HG03571 (cell line): ENCODE results near the gene CTNND2.
"Not testable (repeated sequence)": the region's sequence is repeated elsewhere in the genome, so short reads cannot be mapped to it uniquely, and the experiment has no call there.

Experiments used
- ATAC-seq: cut with Tn5 transposase; IDR thresholded peaks from one replicate; pipeline ENCODE4 v1.9.1; 2021; ENCODE audit not compliant: unreplicated experiment

The CTNND2 gene

DNA sequence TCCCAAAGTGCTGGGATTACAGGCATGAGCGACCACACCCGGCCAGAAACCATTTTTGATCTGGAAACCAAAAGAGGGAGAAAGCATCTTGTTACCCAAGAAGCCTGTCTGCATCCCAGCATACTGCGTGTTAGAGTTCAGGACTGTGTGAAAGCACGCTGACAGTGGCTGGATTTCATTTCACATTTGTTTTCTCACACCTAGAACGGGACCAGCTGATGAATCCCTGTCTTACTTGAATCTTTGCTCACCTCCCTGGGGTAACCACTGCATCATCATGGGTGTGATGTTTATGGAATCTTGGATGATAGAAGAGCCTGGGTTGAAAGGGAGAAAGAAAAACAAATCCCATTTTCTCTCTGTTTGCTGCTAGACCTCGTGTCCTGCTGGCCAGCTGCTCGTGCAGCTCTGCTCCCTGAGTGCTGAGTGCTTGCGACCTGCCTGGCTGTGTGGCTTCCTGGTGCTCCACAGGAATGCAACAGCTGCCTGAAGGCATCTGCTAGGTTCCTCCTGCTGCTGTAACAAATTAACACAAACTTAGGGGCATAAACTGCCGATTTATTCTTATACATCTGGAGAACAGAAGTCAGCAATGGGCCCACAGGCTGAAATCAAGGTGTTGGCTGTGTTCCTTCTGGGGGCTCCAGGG is 764.9 kb downstream of the CTNND2 start:
- no peak for ATAC-seq

DNA sequence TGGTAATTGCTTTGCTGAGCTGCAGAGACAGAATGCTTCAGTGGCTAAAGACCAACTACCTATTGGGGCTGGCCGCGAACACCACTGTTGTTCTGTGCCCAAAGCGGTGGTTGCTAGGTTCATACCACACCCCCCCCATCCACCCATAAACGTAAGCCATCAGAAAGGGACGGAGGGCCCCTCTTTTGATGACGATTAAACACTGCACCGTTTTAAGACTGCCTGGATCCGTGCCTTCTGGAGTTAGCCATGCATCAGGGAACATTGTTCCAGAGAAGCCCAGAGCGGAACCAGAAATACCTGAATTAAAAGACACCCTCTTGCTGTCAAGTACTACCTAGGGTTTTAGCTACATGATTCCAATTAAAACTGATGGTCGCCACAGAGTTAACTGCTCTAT is 774.1 kb downstream of the CTNND2 start:
- no peak for ATAC-seq

DNA sequence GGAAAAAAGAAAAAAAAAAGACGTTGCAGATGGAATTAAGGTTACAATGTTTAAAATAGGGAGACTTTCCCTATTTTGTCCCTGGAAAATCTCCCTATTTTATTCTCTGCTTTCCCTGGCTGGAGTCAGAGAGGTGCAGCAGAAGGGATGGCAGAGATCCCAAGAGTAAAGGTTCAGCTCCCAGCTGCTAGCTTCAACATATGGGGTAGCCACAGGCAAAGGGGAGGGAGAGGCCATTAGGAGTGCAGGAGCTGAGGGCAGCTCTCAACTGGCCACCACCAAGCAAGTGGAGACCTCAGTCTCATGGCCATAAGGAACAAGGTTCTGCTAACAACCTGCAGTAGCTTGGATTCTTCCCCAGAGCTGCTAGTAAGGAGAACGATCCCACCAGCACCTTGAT is 776.2 kb downstream of the CTNND2 start:
- no peak for ATAC-seq

DNA sequence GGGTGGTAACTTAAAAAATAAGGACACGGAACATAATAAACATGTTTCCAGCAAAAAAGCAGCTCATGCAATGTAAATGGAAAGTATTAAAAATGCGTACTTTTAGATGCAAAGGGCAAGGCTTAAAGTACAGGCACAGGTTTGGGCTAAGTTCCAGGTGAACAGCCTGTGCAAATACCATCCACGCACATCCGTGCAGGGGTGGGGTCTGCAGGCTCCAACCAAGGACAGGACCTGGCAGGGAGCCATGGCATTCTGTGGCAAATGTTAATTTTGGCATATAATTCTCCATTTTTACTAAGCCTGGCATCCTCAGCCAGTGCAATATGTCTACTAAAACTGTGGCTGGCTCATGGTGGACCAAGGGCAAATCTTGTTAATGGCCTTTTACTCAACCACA is 777.4 kb downstream of the CTNND2 start:
- no peak for ATAC-seq

DNA sequence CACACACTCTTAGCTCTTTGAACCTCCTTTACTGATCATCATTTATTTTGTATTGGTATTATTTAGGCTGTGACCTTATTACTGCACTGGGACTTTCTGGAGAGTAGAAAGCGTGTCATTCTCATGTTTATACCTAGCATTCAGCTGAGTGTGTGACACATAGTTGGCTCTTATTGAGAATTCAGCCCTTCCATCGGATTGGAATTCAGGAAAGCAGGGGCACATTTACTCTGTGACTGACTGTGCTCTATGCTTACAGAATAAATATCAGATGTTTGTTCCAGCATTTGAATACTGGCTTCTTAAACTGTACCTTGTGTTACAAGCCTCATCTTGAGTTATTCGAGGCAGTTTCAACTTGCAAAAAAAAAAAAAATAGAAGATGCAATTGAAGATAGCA is 782.4 kb downstream of the CTNND2 start:
- ATAC-seq: no peak

DNA sequence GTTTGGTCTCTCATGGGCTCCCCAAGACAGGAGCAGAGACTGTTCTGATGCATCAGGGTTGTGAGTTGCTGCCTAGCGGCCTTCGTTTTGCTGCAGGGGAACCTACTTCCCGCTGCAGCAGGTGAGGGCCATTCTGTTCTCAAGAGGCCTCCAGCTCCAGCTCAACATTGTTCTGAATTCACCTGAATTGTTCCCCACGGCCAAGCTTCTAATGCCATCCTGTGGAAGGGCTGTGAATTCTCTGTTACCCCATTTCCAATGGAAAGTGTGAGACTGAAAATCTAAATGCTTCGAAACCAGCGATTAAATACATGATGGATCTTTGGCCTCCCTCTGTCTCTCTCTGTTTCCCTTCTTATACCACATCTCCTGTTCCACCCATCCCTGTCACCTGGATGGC is 794.1 kb downstream of the CTNND2 start:
- no peak for ATAC-seq

DNA sequence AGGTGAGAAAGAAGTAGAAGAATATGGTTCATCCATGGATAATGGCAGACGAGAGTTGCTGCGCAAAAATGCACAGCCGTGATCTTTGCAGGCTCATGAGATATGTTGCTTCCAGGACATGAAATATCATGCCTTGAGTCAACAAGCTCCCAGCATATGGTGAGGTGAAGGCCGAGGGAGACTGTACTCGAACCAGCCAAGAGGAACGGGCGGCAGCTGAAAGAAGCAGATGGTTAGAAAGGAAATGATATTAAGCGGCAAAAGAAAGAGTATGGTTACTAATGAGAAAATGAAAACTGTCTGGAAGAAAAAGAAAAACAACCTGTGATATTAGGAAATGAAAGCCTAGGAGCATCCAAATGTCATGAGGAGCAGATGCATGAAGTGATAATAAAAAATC is 798.5 kb downstream of the CTNND2 start:
- ATAC-seq: no peak

DNA sequence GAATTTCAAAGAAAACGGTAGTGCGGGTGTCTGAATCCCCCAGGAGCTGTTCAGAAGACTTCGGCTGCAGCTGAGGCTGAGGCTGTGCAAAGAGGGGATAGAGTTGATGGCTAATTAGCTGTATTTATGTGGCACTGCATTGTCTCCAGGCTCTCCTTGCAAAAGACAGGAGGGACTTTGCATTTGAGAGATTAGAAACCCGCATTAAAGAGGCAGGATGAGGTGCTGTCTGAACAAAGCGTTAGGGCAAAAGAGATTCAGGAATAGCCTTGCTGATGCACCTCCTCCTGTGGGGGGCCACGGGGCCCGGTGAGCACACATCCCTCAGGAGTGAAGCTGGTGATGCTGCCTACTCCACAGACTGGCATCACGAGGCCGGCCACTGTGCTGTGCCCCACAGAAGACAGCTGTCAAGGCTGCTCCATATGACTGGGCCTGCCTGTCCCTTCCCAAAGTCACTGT is 799.6 kb downstream of the CTNND2 start:
- ATAC-seq: no peak

DNA sequence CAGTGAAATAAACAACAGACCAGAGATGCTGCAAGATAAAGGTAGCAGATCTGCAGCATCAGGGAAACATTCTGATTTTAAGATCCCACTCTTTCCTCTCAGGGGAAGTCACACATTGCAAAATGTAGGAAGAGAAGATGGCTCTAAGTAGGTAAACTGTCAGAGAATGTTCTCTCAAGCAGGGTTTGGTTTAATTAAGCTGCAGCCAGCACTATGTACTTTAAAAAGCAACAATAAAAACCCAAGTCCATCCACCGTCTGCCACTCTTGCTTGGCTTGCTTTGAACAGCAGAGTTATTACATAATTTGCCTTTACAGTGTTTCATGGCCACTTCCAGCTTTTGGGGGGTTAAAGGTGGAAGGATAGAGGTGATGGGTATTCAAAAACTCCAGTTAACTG is 800.0 kb downstream of the CTNND2 start:
- no peak for ATAC-seq

DNA sequence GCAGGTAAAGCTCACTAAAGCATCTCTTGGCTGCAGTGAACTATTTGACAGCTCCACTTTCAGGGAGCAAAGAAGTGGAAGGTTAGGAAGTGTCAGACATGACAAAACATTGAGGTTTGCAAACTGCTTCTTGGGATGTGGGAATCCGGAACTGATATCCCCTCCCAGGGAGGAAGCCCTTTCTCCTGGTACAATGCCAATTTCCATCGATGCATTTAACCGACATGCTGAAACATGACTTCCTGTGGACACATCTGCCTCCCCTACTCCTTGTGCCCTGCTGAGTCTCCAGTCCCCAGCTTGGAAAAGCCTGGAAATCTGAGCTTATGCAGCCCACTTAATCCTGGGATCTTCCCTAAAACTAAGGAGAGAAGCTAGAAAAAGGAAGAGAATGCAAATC is 820.1 kb downstream of the CTNND2 start:
- ATAC-seq: no peak

DNA sequence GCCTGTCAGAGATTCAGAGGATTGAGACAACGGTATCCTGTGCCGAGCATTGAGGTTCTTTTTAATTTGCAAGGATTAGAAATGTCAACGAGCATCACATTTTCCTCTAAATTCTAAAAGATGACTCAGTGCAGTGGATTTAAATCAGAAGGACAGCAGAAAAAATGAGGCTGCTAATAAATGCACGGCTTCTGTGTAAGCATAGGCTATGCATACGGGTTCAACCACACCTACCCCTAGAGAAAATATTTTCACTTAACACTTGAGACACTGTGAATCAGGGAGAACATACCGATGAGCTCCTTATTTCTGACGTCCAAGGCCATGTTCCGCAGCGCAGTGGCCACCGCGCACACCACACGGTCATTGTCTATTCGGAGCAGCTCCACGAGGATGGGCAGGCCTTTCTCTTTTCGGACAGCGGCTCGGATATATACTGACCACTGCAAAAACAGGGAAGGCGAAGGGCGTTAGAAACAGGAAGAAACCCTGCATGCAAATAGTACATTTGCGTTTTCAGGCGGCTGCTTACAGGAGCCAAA is 821.8 kb downstream of the CTNND2 start:
- no peak for ATAC-seq

DNA sequence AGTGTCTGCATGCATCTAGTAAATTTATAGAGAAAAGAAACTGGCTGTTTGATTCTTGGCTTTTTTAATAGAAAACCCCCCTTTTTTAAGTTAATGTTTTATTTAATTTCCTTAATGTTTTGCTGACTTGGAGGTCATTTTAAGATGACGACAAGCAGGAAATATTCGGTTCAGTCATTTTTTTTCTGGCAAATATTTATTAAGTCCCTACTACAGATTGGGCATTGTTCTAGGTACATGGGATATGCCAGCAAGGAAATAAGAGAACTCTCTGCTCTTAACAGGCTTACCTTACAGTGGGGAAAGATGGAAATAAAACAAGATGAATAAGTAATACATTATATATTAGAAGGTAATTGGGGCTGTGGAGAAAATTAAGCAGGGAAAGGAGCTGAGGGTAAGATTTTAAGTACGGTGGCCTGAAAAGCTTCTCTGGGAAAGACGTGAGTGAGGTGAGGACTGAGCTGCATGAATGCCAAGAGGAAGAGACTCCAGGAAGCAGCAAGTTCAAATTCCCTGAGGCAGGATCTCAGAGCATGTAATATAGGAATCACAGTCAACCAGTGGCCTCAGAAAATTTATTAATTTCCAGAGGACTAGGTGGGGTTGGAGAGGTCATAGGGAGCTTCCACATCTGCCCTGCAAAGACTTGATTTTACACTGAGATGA is 827.2 kb downstream of the CTNND2 start:
- no peak for ATAC-seq

DNA sequence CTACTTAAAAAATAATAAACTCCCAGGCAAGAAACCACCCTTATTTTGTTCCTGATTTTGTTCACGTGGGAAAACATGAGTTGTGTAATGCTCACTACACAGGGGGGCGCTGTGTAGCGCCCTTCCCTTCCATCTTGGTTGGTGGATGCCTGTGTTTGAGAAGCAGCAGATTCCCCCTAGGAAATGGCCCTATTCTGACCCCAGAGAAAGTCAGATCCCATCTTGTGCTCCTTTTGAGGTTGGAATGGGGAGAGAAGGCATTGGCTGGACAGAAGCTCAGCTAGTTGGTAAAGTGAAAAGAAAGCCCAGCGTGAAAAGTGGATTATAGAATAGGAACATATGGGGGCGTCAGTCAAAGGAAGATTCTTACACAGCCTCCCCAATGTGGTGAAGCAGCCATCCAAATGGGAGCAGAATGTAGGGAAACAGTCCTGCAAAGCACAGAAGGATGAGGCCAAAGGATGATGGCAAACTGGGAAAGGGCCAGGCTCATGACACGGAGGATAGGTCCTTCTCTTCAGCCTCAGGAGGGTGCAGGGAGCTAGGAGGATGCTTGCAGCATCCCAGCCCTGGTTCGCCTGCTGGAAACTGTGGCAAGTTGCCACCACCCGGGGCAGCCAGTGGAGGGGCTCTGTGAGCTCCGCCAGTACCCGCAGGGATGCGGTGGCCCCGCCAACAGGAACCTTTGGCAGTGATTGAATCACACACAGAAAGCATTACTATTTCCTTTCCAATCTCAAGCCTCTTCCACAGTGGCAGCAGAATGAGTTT is 829.0 kb downstream of the CTNND2 start:
- no peak for ATAC-seq

DNA sequence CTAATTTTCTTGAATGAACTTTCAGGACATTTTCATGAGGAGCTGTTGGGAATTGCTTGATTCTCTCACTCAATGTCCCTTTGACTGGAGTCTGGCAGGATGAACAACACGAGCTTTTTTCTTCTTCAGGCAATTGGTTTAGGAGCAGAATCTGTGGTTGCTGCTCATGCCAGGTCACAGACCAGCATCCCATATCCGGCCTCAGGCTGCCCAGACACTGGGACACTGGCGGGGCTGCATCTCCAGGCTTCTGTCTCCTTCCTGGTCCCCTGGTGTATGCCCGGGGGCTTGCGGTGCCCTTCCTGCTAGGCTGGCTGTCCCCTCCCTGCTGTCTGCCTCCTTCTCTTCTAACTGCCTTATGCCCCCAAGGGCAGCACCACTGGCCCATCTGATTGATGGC is 831.7 kb downstream of the CTNND2 start:
- no peak for ATAC-seq

DNA sequence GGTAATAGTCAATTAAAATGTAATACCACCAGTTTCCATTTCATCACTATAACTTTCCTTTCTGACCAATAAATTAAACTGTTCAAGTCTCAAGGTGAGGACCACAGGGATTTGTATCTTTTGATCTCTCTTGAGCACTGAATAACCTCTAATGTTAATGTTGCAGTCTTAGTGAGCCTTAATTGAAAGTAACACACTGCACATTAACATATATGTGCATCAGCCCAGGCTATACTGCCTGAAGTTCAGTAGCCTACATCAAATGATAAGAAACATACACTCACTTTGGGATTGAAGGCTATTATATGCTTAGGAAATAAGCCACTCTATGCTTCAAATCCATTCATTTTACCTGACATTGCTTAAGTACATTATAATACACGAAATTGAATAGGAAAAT is 832.2 kb downstream of the CTNND2 start:
- no peak for ATAC-seq

DNA sequence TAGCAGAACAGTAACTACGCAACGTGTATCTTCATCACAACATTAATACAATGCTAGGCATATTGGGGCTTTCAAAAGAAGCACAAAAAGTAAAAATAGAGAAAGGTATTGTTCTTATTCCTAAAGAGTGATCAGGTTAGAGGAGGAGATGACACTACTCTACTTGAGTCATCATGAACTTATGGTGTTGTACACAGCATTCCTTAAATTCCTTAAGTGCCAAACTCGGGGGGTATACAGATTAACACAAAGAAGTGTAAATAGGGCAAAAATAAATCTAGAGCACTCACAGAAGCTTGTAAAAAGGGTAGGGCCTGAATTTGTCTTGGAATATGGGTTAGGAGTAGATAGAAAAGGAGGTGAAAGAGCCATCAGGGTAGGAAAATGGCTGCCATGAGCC is 835.2 kb downstream of the CTNND2 start:
- ATAC-seq: no peak

DNA sequence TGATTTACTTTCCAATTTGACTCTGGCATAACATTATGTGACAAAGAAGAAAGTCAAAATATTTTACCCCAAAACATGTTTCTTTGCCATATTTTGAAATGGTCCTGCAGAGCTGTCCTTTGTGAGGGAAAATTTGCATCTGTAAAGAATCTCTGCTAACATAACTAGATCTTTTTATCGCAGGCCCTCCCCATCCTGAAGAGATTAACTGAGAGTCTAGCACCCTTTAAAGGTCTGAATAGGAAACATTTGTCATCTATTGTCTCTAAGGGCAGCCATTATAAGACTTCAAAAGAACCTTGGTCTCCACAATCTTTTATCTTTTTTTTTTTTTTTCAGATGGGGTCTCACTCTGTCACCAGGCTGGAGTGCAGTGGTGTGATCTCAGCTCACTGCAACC is 838.5 kb downstream of the CTNND2 start:
- not testable (repeated sequence) for ATAC-seq

DNA sequence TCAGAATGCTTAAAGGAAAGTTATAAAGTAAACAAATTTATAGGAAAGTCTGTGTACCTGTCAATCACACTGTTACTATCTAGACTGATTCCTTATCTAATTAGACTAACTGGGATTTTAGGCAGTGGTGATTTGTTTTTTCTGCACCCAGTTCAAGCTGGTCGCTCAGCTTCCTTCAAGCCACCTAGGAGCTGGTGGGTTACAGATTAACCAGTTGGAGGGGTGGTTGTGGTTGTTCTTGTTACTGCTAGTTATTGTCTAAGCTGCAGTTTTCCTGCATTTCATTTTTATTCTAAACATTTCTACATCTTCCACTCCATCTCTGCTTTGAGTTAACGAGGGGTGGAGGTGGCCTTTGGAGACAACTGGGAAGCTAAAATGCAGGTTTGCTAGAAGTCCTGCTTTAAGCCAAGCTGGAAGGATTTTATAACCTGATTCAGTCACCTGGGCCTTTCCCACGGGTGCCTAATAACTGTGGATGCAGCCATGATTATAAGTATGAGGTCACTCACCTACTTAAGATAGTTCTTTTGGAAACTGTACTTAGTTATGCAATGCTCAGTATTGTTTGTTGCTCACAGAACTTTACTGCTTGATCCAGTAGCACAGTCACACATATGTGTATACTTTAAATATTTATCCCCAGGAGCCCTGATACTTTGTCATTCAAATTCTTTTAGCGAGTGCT is 839.3 kb downstream of the CTNND2 start:
- no peak for ATAC-seq

DNA sequence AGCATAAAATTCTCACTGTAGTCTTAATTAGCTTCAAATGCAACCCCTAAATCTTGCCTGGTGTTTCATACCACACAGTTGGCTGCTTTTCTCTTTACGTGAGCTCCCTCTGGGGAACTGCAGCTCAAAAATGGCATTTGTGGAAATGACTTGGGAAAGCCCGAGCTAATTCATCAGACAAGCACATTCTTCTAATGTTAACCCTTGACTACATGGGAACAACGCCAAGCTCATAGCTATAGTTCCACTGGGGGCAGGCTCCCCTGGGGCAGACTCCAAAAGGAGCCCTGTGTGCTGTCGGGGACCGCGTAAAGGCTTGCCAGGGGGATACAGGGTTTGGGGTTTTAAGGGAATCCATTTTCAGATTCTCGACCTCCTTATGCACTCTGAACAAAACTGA is 841.8 kb downstream of the CTNND2 start:
- ATAC-seq: no peak

DNA sequence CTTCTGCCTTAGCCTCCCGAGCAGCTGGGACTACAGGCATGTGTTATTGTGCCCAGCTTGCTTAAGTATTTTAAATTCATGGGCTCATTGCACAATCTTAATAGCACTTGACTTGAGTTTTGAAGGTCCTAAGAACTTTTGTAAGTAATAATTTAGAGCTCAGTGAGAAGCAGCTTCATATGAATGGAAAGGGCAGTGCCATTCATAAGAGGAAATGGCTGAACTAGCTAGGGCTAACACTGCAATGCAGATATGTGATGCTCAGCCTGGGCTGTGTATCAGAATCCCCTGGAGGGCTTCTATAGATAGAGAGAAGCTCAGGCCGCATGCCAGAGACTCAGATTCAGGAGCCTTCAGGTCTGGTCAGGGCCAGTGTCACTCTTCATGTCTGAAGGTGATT is 847.7 kb downstream of the CTNND2 start:
- no peak for ATAC-seq

DNA sequence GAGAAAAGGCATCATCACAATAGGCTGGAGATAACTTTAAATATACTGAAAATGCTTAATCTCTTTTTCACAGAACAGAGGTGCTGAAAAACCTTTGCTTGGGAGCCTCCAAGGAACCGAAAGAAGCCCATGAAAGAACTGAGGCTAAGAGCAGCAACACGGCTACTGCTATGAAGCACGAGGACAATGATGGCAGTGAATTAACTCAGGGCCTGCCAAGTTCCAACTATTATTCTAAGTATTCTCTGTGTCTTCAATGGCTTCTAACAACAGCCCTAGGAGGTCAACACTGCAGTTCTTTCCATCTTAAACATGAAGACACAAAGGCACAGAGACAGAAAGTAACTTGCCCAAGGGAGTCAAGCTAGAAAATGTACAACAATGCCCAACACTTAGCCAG is 850.2 kb downstream of the CTNND2 start:
- no peak for ATAC-seq
